ENCODE results near the gene ZBTB7C. TPM values are rescaled to one million over a fixed set of nuclear protein-coding genes. Genes with fewer than 3 reads are reported as not detected.

ZBTB7C gene
- total RNA-seq, 1 experiment from 2014 or later = 0.33 TPM

DNA sequence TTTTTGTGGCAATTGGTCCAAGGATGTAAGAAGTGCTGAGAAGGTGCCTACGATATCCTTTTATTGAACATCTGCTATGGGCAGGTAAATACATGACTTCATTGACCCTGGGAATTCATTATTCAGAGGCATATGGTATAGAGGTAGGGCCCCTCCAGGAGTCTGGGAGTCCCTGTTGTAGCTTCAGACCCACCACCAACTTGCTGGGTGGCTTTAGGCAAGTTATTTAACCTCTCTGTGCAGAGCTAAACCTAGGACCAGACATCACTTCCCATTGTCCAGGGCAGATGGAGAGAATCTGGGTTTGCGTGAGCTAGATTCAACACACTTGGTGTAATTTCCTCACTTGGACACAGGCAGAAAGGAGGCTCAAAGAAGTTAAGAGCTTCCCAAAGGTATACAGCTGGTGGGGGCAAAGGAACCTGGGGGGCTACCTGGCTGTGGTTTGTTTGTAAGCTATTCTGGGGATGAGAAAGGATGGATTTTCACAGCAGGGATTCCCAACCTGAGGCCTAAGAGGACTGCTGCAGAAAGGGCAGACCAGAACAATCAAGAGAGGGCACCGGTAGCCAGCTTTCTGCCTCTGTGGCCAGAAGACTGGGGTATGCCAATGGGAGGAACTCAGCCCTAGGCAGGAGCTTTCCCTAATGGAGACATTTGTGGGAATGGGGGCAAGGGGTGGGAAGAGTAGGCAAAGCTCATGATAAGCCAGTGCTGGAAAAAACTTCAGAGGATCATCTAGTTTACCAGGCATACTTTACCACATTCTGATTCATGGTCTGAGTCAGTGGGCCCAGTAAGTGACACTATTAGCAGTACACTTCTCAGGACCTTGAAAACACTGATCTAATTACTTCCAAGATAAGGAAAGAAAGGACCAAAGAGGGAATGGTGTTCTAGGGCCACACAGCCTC lies 376.1 kb downstream of the ZBTB7C start:
- peaks cover 14 to 17% of the 10 kb centered on the region in 2 experiments for H3K4me1 Mint-ChIP-seq
- Histone ChIP-seq H3K18ac (ENCODE audit: insufficient read length, low read depth, low read length) (no peak overlapping the region), H4K8ac (replicated peaks; ENCODE audit: insufficient read length, low read depth, low read length) (no peak overlapping the region), H3K23ac (ENCODE audit: insufficient read length, low read depth, low read length) (no peak overlapping the region), H3K79me2 (ENCODE audit: insufficient read depth, low read length) (no peaks in the 10 kb centered on the region), H2BK5ac (ENCODE audit: insufficient read length, low read length) (no peak overlapping the region), H4K5ac (ENCODE audit: insufficient read length, low read depth, low read length) (no peak overlapping the region), H2AK5ac (ENCODE audit: insufficient read length, low read length) (no peak overlapping the region), H2AFZ (ENCODE audit: low read length) (no peak overlapping the region), H3K56ac (ENCODE audit: insufficient read length, low read depth, low read length) (no peak overlapping the region), H3K9ac (ENCODE audit: extremely low read depth, insufficient read length, low read length) (no peak overlapping the region), H3K9me3 (ENCODE audit: control insufficient read depth, low read depth, low read length) (no peaks in the 10 kb centered on the region), H2BK20ac (ENCODE audit: low read depth, low read length, poor library complexity, severe bottlenecking) (no peak overlapping the region), H3K14ac (ENCODE audit: insufficient read depth, low read length) (no peak overlapping the region), H3K4me1 (ENCODE audit: insufficient read depth, low read length) (no peaks in the 10 kb centered on the region), H3K4me2 (ENCODE audit: insufficient read depth, insufficient read length, low read length) (no peak overlapping the region), H3K27me3 (ENCODE audit: insufficient read depth, low read length) (no peaks in the 10 kb centered on the region), H2BK120ac (ENCODE audit: low read depth, low read length, poor library complexity, severe bottlenecking) (no peak overlapping the region), H3K4ac (ENCODE audit: low read depth, low read length) (no peak overlapping the region), H4K20me1 (ENCODE audit: control insufficient read depth, insufficient read depth, insufficient read length) (no peaks in the 10 kb centered on the region), H3K27ac (ENCODE audit: insufficient read length, low read depth, low read length) (no peak overlapping the region), H3K23me2 (ENCODE audit: insufficient read length, low read depth, low read length, poor library complexity, severe bottlenecking) (no peaks in the 10 kb centered on the region), H3K79me1 (ENCODE audit: insufficient read depth, low read depth, low read length, poor library complexity, severe bottlenecking) (no peaks in the 10 kb centered on the region), H2BK12ac (ENCODE audit: insufficient read length, low read depth, low read length) (no peak overlapping the region), H4K91ac (ENCODE audit: insufficient read length, low read depth, low read length) (no peak overlapping the region), H3T11ph (ENCODE audit: low read length) (no peak overlapping the region), H2BK15ac (ENCODE audit: low read depth, low read length) (no peak overlapping the region)
- H3K27me3 Mint-ChIP-seq (ENCODE audit: low read depth) = no peaks in the 10 kb centered on the region; the same call in 1 of the 2 replicates
- DNase-seq = no peak
- H3K36me3 Mint-ChIP-seq (ENCODE audit: insufficient read depth in 1 of 3, low read depth in 3 of 3) = no peaks in the 10 kb centered on the region
- H3K9me3 Mint-ChIP-seq = no peaks in the 10 kb centered on the region
- H3K27ac Mint-ChIP-seq = no peak overlapping the region; a peak in 2 of 7 replicates
- H3K4me3 Mint-ChIP-seq = no peak overlapping the region
- TF ChIP-seq, protein P1, sequence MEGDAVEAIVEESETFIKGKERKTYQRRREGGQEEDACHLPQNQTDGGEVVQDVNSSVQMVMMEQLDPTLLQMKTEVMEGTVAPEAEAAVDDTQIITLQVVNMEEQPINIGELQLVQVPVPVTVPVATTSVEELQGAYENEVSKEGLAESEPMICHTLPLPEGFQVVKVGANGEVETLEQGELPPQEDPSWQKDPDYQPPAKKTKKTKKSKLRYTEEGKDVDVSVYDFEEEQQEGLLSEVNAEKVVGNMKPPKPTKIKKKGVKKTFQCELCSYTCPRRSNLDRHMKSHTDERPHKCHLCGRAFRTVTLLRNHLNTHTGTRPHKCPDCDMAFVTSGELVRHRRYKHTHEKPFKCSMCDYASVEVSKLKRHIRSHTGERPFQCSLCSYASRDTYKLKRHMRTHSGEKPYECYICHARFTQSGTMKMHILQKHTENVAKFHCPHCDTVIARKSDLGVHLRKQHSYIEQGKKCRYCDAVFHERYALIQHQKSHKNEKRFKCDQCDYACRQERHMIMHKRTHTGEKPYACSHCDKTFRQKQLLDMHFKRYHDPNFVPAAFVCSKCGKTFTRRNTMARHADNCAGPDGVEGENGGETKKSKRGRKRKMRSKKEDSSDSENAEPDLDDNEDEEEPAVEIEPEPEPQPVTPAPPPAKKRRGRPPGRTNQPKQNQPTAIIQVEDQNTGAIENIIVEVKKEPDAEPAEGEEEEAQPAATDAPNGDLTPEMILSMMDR (conservative IDR thresholded peaks at IDR 0.05) = no peak
- no CpG with 5 or more reads among the region's 3 CpGs for WGBS (ENCODE audit: extremely low coverage, insufficient read length, low lambda C conversion rate)

Data from H9 (cell line).